ENCODE measurements around the gene PRXL2C. TPM values are rescaled to one million over a fixed set of nuclear protein-coding genes. Genes with fewer than 3 reads are reported as not detected.
A peak's percentile ranks its signal among the peaks of the same experiment; 100 is the strongest.
"Not testable (repeated sequence)": the region's sequence is repeated elsewhere in the genome, so short reads cannot be mapped to it uniquely, and the experiment has no call there.

Gene PRXL2C
- total RNA-seq, 3 donors from 2014 or later (not counting 1 experiment from before 2014, with no cell fraction given) = 20.8 to 27.0 (median 22.1) TPM

DNA sequence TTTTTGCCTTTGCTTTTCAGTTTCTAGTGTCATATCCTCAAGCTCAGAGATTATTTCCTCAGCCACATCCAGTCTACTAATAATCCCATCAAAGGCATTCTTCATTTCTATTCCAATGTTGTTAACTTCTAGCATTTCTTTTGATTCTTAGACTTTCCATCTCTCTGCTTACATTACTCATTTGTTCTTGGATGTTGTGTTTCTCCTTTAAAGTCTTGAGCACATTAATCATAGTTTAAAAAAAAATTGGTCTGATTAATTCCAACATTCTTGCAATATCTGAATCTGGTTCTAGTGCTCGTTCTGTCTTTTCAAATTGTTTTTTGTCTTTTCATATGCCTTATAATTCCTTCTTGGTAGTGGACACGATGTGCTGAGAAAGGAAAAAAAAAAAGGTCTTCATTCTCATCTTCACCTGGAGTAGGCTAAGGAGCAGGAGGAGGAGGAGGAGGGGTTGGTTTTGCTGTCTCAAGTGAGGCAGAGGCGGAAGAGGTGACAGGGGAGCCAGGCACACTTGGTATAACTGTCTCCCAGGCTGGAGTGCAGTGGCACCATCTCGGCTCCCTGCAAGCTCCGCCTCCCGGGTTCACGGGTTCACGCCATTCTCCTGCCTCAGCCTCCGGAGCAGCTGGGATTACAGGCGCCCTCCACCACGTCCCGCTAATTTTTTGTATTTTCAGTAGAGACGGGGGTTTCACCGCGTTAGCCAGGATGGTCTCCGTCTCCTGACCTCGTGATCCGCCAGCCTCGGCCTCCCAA, 16.3 kb downstream of the PRXL2C start:
- Mint-ChIP-seq H3K4me3 (no peak overlapping the region), H3K27ac (no peak overlapping the region), H3K9me3 (no peaks in the 10 kb centered on the region)

DNA sequence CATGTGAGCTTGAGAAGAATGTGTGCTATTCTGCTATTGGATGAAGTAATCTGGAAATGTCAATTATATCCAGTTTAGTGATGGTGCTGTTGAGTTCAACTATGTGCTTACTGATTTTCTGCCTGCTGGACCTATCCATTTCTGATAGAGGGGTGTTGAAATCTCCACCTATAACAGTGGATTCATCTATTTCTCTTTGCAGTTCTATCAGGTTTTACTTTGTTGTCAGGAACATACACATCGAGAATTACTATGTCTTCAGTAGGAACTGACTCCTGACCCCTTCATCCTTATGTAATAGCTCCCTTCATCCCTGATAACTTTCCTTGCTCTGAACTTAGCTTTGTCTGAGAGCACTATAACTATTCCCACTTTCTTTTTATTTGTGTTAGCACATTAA, 18.7 kb downstream of the PRXL2C start:
- H3K4me1 ChIP-seq (ENCODE audit: control insufficient read depth, insufficient read depth, low read length) = no peaks in the 10 kb centered on the region
- no peak for DNase-seq
- no peaks in the 10 kb centered on the region for H3K36me3 ChIP-seq (ENCODE audit: control insufficient read depth, insufficient read depth, low read length)
- 86% methylated on average over 1 of the region's 1 CpG for WGBS (ENCODE audit: insufficient coverage)
- Mint-ChIP-seq H3K36me3 (no peaks in the 10 kb centered on the region), H3K4me3 (no peak overlapping the region), H3K27me3 (ENCODE audit: low read depth in 2 of 2) (peaks cover 17 to 24% of the 10 kb centered on the region in 2 donors), H3K27ac (no peak overlapping the region), H3K9me3 (no peaks in the 10 kb centered on the region), H3K4me1 (no peaks in the 10 kb centered on the region)
- H3K27ac ChIP-seq (ENCODE audit: low read length) = no peak overlapping the region
- no peak overlapping the region for H3K4me3 ChIP-seq (ENCODE audit: low read length)
- H3K27me3 ChIP-seq (ENCODE audit: control insufficient read depth, insufficient read depth, low read length) = no peaks in the 10 kb centered on the region
- no peaks in the 10 kb centered on the region for H3K9me3 ChIP-seq (ENCODE audit: control insufficient read depth, insufficient read depth, low read length)
- intact Hi-C loops (cut with micrococcal nuclease) = no loop called here
- TF ChIP-seq, protein P1, sequence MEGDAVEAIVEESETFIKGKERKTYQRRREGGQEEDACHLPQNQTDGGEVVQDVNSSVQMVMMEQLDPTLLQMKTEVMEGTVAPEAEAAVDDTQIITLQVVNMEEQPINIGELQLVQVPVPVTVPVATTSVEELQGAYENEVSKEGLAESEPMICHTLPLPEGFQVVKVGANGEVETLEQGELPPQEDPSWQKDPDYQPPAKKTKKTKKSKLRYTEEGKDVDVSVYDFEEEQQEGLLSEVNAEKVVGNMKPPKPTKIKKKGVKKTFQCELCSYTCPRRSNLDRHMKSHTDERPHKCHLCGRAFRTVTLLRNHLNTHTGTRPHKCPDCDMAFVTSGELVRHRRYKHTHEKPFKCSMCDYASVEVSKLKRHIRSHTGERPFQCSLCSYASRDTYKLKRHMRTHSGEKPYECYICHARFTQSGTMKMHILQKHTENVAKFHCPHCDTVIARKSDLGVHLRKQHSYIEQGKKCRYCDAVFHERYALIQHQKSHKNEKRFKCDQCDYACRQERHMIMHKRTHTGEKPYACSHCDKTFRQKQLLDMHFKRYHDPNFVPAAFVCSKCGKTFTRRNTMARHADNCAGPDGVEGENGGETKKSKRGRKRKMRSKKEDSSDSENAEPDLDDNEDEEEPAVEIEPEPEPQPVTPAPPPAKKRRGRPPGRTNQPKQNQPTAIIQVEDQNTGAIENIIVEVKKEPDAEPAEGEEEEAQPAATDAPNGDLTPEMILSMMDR (IDR thresholded peaks at IDR 0.05) = no peak
- no peak for ATAC-seq

More for the DNA sequence above, 16.3 kb downstream of the PRXL2C start:
- peaks cover 2% of the 10 kb centered on the region for H3K36me3 ChIP-seq (ENCODE audit: control insufficient read depth, insufficient read depth, low read length)
- no peaks in the 10 kb centered on the region for H3K27me3 ChIP-seq (ENCODE audit: control insufficient read depth, insufficient read depth, low read length)
- WGBS (ENCODE audit: insufficient coverage) = 97% methylated on average over 17 of the region's 19 CpGs
- H3K27ac ChIP-seq (ENCODE audit: low read length) = no peak overlapping the region
- intact Hi-C loops (cut with micrococcal nuclease) = no loop called here
- Mint-ChIP-seq H3K4me1 (no peaks in the 10 kb centered on the region), H3K27me3 (ENCODE audit: low read depth in 2 of 2) (peaks cover 10 to 24% of the 10 kb centered on the region in 2 donors), H3K36me3 (no peaks in the 10 kb centered on the region)
- no peak for DNase-seq
- H3K9me3 ChIP-seq (ENCODE audit: control insufficient read depth, insufficient read depth, low read length) = no peaks in the 10 kb centered on the region
- ATAC-seq = no peak
- TF ChIP-seq, protein P1 (IDR thresholded peaks at IDR 0.05) = no peak
- H3K4me1 ChIP-seq (ENCODE audit: control insufficient read depth, insufficient read depth, low read length) = no peaks in the 10 kb centered on the region
- H3K4me3 ChIP-seq (ENCODE audit: low read length) = no peak overlapping the region

DNA sequence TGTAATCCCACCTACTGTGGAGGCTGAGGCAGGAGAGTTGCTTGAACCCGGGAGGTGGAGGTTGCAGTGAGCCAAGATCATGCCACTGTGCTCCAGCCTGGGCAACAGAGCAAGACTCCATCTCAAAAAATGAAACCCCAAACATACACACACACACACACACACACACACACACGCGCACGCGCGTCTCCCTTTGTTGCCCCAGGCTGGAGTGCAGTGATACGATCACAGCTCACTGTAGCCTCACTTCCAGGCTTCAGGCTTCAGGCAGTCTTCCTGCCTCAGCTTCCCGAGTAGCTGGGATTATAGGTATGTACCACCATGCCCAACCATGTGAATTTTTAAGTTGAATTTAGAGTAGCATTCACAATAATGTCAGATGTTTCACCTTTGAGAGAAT, 21.5 kb downstream of the PRXL2C start:
- ATAC-seq = peak in 1 of 3 donors; percentile 27
- H3K4me1 ChIP-seq (ENCODE audit: control insufficient read depth, insufficient read depth, low read length); H3K4me3 Mint-ChIP-seq; H3K4me1 Mint-ChIP-seq; intact Hi-C loops (cut with micrococcal nuclease); DNase-seq; H3K27ac ChIP-seq (ENCODE audit: low read length); H3K4me3 ChIP-seq (ENCODE audit: low read length); H3K9me3 ChIP-seq (ENCODE audit: control insufficient read depth, insufficient read depth, low read length); H3K9me3 Mint-ChIP-seq; H3K36me3 Mint-ChIP-seq; H3K27me3 ChIP-seq (ENCODE audit: control insufficient read depth, insufficient read depth, low read length); H3K36me3 ChIP-seq (ENCODE audit: control insufficient read depth, insufficient read depth, low read length); H3K27ac Mint-ChIP-seq: not testable (repeated sequence)
- peaks cover 17 to 24% of the 10 kb centered on the region in 2 donors for H3K27me3 Mint-ChIP-seq (ENCODE audit: low read depth in 2 of 2)
- WGBS (ENCODE audit: insufficient coverage) = 91% methylated on average over 8 of the region's 8 CpGs

DNA sequence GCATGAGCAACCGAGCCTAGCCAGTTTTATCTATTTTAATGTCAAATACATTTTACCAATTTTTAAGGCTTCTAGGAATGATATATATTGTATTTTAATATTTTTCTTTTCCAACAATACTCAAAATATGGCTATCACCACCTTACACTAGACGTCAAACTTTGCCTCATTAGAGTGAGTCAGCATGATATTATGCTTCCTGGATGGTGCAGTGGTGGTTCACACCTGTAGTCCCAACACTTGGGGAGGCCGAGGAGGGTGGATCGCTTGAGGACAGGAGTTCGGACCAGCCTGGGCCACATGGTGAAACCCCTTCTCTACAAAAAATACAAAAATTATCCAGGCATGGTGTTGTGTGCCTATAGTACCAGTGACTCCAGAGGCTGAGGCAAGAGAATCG, 28.2 kb downstream of the PRXL2C start:
- intact Hi-C loops (cut with micrococcal nuclease) = no loop called here
- no peak for ATAC-seq
- H3K27ac Mint-ChIP-seq = no peak overlapping the region

More for the DNA sequence above, 28.2 kb downstream of the PRXL2C start:
- Histone ChIP-seq H3K9me3 (ENCODE audit: control insufficient read depth, insufficient read depth, low read length) (no peaks in the 10 kb centered on the region), H3K27me3 (ENCODE audit: control insufficient read depth, insufficient read depth, low read length) (no peaks in the 10 kb centered on the region), H3K4me1 (ENCODE audit: control insufficient read depth, insufficient read depth, low read length) (no peaks in the 10 kb centered on the region), H3K27ac (ENCODE audit: low read length) (no peak overlapping the region), H3K36me3 (ENCODE audit: control insufficient read depth, insufficient read depth, low read length) (no peaks in the 10 kb centered on the region), H3K4me3 (ENCODE audit: low read length) (no peak overlapping the region)
- no peaks in the 10 kb centered on the region for H3K36me3 Mint-ChIP-seq
- H3K4me1 Mint-ChIP-seq = no peaks in the 10 kb centered on the region
- no peak for DNase-seq
- no peaks in the 10 kb centered on the region for H3K9me3 Mint-ChIP-seq
- 78% methylated on average over 5 of the region's 6 CpGs for WGBS (ENCODE audit: insufficient coverage)
- peaks cover 9 to 11% of the 10 kb centered on the region in 2 donors for H3K27me3 Mint-ChIP-seq (ENCODE audit: low read depth in 2 of 2)
- TF ChIP-seq, protein P1 (IDR thresholded peaks at IDR 0.05) = no peak
- no peak overlapping the region for H3K4me3 Mint-ChIP-seq

Measured in natural killer cell (primary cell).